Cardiac muscle cell (in vitro differentiated cells and primary cell): Measurements from ENCODE around the gene PRSS56. TPM values are rescaled to one million over a fixed set of nuclear protein-coding genes. Genes with fewer than 3 reads are reported as not detected.
A peak's percentile ranks its signal among the peaks of the same experiment; 100 is the strongest.
"Not testable (repeated sequence)": the region's sequence is repeated elsewhere in the genome, so short reads cannot be mapped to it uniquely, and the experiment has no call there.

Experiments used
- DNase-seq, 2 donors: peaks; one replicate each; pipeline versions ENCODE4 v3.0.0 to v3.0.0-alpha.2; 2010 to 2017; ENCODE audit warnings: low read depth in 1 of 2, low spot score in 1 of 2
- H3K27ac ChIP-seq: fragments of 200-600 bp; sonication (generic); 2 replicates; pipeline ENCODE4 v1.5.1; 2016
- H3K27me3 ChIP-seq: fragments of 200-600 bp; sonication (generic); 2 replicates; pipeline ENCODE4 v1.6.0; 2016; ENCODE audit warnings: control low read depth
- H3K36me3 ChIP-seq: fragments of 200-600 bp; sonication (generic); 2 replicates; pipeline ENCODE4 v1.5.1; 2016; ENCODE audit warnings: control low read depth
- H3K4me1 ChIP-seq: fragments of 200-600 bp; sonication (generic); 2 replicates; pipeline ENCODE4 v1.8.1; 2017; ENCODE audit warnings: low read depth, mild to moderate bottlenecking, mixed run types
- H3K4me3 ChIP-seq: fragments of 200-600 bp; sonication (generic); 2 replicates; pipeline ENCODE4 v1.5.1; 2016; ENCODE audit warnings: mild to moderate bottlenecking
- H3K9me3 ChIP-seq: fragments of 200-600 bp; sonication (generic); 2 replicates; pipeline ENCODE4 v1.5.1; 2017; ENCODE audit warnings: low read depth, mild to moderate bottlenecking, control low read depth
- polyA plus RNA-seq: library from polyadenylated mRNA; unstranded; fragments of >200 nt; fragmentation: Nextera tagmentation; extraction: Ambion mirVana; gene quantifications from 2 replicates; pipeline ENCODE4 v1.2.1, GENCODE V29; 2016
- total RNA-seq: library from RNA; depleted of rRNA; stranded (reverse); fragments of >200 nt; gene quantifications from 2 replicates; pipeline ENCODE4 v1.2.3, GENCODE V29; 2016
- TF ChIP-seq, protein P1 (sequence below): IDR thresholded peaks from 2 replicates; pipeline ENCODE4 v1.5.1; 2012; ENCODE audit warnings: low read depth, mild to moderate bottlenecking, low read length

PRSS56 gene
- total and polyA plus RNA-seq, 2 experiments from 2014 or later = not detected

GRCh38 chr2:232569541-232569940 lies 49.4 kb downstream of the PRSS56 start:
- H3K9me3 ChIP-seq = no peaks in the 10 kb centered on the region
- H3K27ac ChIP-seq = no peak overlapping the region
- no peak for DNase-seq
- no peak overlapping the region for H3K4me3 ChIP-seq
- H3K4me1 ChIP-seq = no peaks in the 10 kb centered on the region
- H3K36me3 ChIP-seq = peaks cover 52% of the 10 kb centered on the region
- H3K27me3 ChIP-seq = no peaks in the 10 kb centered on the region
- TF ChIP-seq, protein P1, sequence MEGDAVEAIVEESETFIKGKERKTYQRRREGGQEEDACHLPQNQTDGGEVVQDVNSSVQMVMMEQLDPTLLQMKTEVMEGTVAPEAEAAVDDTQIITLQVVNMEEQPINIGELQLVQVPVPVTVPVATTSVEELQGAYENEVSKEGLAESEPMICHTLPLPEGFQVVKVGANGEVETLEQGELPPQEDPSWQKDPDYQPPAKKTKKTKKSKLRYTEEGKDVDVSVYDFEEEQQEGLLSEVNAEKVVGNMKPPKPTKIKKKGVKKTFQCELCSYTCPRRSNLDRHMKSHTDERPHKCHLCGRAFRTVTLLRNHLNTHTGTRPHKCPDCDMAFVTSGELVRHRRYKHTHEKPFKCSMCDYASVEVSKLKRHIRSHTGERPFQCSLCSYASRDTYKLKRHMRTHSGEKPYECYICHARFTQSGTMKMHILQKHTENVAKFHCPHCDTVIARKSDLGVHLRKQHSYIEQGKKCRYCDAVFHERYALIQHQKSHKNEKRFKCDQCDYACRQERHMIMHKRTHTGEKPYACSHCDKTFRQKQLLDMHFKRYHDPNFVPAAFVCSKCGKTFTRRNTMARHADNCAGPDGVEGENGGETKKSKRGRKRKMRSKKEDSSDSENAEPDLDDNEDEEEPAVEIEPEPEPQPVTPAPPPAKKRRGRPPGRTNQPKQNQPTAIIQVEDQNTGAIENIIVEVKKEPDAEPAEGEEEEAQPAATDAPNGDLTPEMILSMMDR = no peak

GRCh38 chr2:232570481-232570880 lies 50.3 kb downstream of the PRSS56 start:
- H3K9me3 ChIP-seq, H3K27me3 ChIP-seq, H3K27ac ChIP-seq, DNase-seq, H3K4me1 ChIP-seq, H3K4me3 ChIP-seq: not testable (repeated sequence)
- H3K36me3 ChIP-seq = peaks cover 51% of the 10 kb centered on the region

DNA sequence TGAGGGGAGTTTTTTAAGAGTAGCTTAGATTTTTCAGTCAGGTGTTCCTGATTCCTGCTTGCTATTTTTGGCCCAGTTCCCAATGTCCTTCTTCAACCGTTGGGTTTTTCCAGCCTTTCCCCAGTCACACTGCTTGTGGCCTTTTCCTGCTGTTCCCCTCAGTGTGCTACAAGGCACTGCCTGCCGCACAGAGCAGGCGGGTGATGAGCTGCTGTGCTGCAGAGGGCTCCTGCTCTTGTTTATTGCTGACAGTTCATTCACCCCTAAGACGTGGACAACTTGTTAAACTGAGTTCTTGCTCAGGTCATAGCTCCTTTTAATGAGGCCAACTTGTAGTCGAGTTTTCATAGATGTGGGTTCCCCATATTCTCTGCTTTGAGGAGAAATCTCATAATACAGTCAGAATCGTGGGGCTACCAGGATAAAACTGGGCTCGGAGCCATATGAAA lies 50.9 kb downstream of the PRSS56 start:
- no peaks in the 10 kb centered on the region for H3K9me3 ChIP-seq
- peak in 1 of 2 donors; percentile 13 for DNase-seq
- no peak overlapping the region for H3K27ac ChIP-seq
- no peaks in the 10 kb centered on the region for H3K4me1 ChIP-seq
- no peak overlapping the region for H3K4me3 ChIP-seq
- H3K36me3 ChIP-seq = peaks cover 50% of the 10 kb centered on the region
- TF ChIP-seq, protein P1 = no peak
- H3K27me3 ChIP-seq = no peaks in the 10 kb centered on the region

- TF ChIP-seq, protein P1 = no peak
- Histone ChIP-seq H3K27me3 (no peaks in the 10 kb centered on the region), H3K4me1 (no peaks in the 10 kb centered on the region), H3K4me3 (no peak overlapping the region), H3K27ac (no peak overlapping the region), H3K9me3 (no peaks in the 10 kb centered on the region), H3K36me3 (peaks cover 35% of the 10 kb centered on the region)
- no peak for DNase-seq
Observed at GRCh38 chr2:232573042-232573441, 52.9 kb downstream of the PRSS56 start.

DNA sequence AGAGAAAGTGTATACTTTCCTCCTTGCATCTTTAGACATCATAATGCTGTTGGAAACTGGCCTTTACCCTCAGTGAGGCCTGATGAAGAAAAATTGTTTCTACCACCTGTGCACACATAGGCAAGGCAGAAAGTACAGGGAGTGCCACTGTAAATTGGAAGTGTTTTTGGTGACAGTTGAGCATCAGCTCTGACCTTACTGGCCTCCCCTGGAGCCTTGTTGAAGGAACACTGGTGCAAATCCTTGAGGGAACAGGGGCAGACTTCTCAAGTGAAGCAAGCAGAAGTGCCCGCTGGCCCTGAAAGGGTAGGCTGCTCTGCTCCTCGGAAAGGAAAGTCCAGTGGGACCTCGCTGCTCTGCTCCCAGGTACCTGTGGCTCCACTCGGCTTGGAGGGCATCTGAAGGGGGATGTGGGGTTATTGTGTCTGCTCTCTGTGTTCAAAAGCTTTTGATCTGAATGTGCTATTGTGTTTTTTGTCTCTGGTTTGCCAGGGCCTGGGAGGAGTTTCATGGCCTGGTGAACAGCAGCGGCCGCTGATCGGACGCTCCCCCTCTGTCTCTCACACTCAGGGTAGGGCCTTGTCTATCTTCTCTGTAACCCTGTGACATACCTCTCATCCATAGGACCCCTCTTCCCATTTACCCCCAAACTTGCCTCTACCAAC lies 53.7 kb downstream of the PRSS56 start:
- peaks cover 28% of the 10 kb centered on the region for H3K36me3 ChIP-seq
- no peak for DNase-seq
- no peak overlapping the region for H3K4me3 ChIP-seq
- TF ChIP-seq, protein P1 = no peak
- no peaks in the 10 kb centered on the region for H3K27me3 ChIP-seq
- H3K9me3 ChIP-seq = no peaks in the 10 kb centered on the region
- no peaks in the 10 kb centered on the region for H3K4me1 ChIP-seq
- H3K27ac ChIP-seq = no peak overlapping the region

DNA sequence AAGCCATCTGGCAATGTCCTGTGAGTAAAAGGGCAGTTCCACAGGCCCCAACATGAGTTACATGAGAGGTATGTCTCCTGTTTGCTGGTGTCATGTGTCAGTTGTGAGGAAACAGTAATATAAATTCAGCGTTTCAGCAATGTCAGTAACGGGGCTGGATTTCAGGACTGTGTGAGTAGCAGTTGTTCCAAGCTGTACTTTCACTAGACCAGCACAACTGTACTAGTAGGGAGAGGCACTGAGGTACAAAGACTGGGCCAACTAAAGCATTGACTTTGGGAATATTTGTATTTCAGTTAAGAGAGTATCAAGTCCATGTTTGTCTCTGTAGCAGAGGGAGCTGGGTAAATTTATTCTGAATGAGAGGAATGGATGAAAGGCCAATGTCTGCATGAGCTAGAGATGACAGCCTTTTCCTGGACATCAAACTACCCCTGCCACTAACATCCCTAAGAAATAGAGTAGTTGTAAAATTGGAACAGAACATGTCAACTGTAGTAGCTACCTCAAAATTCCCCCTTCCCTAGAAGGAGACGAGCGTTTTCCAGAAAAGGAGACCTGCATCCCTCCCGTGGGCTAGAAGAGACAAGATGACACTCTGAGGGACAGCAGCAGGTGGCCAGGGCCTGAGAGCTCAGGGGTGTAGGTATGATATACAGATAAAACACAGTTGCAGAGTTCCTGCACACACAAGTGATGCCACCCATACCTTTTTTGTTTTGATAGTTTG lies 54.7 kb downstream of the PRSS56 start:
- Histone ChIP-seq H3K27me3 (no peaks in the 10 kb centered on the region), H3K9me3 (no peaks in the 10 kb centered on the region), H3K27ac (no peak overlapping the region), H3K4me1 (no peaks in the 10 kb centered on the region), H3K36me3 (peaks cover 24% of the 10 kb centered on the region), H3K4me3 (no peak overlapping the region)
- no peak for DNase-seq
- TF ChIP-seq, protein P1 = no peak
